SK-N-SH (cell line): ENCODE measurements around the gene CTDSPL2. TPM values are rescaled to one million over a fixed set of nuclear protein-coding genes. Genes with fewer than 3 reads are reported as not detected.

Source experiments
- CTCF ChIA-PET: fragments of 300-600, 350-600 bp; formaldehyde crosslinking; extraction: SDS; loops from one replicate; lab custom pipeline; 2021; lab: Yijun Ruan, JAX
- POLR2A ChIA-PET: fragments of 350-600 bp; sonication (Branson Sonifier 250); formaldehyde crosslinking; extraction: SDS; loops from one replicate; lab custom pipeline; 2020; ENCODE audit warnings: antibody characterized with exemption, inconsistent platforms; lab: Yijun Ruan, JAX
- DNase-seq: peaks from one replicate; pipeline ENCODE4 v3.0.0; 2012
- H2AFZ ChIP-seq: fragments of 200-600 bp; sonication (generic); 2 replicates; pipeline ENCODE4 v1.8.1; 2016; ENCODE audit warnings: antibody characterized with exemption, mild to moderate bottlenecking, low read depth
- H3F3A ChIP-seq: fragments of 200-600 bp; sonication (generic); replicated peaks from 2 replicates; pipeline ENCODE3; 2016; ENCODE audit warnings: antibody characterized with exemption, mild to moderate bottlenecking; ENCODE audit not compliant: insufficient read depth
- H3K27ac ChIP-seq, 2 experiments: fragments of 200-500 bp in 1 of 2; fragments of 200-600 bp in 1 of 2; sonication (Bioruptor generic) in 1 of 2; sonication (generic), shearing (Covaris generic) in 1 of 2; 2 replicates each; pipeline versions ENCODE4 v1.5.1 to v1.6.1; 2014 to 2016; ENCODE audit warnings: low read depth in 2 of 2, inconsistent platforms in 1 of 2, low read length in 1 of 2, mild to moderate bottlenecking in 1 of 2, mixed read lengths in 1 of 2
- H3K27me3 ChIP-seq: fragments of 200-600 bp; sonication (generic), shearing (Covaris generic); 2 replicates; pipeline ENCODE4 v1.6.1; 2016; ENCODE audit warnings: mixed run types; ENCODE audit not compliant: insufficient read depth
- H3K36me3 ChIP-seq, 2 experiments: fragments of 200-500 bp in 1 of 2; fragments of 200-600 bp in 1 of 2; sonication (Bioruptor generic) in 1 of 2; sonication (generic) in 1 of 2; replicated peaks in 1 of 2; 2 replicates each; pipeline versions ENCODE3 to v1.5.1; 2014 to 2016; ENCODE audit warnings: low read length in 1 of 2, mild to moderate bottlenecking in 1 of 2; ENCODE audit not compliant: insufficient read depth in 2 of 2, control insufficient read depth in 1 of 2
- H3K4me1 ChIP-seq, 2 experiments: fragments of 200-500 bp in 1 of 2; fragments of 200-600 bp in 1 of 2; sonication (Bioruptor generic) in 1 of 2; sonication (generic), shearing (Covaris generic) in 1 of 2; 2 replicates each; pipeline versions ENCODE4 v1.5.1 to v1.6.1; 2014 to 2016; ENCODE audit warnings: low read depth in 1 of 2, low read length in 1 of 2, mixed run types in 1 of 2; ENCODE audit not compliant: insufficient read depth in 2 of 2, control insufficient read depth in 1 of 2
- H3K4me2 ChIP-seq: fragments of 200-600 bp; sonication (generic), shearing (Covaris generic); 2 replicates; pipeline ENCODE4 v1.6.1; 2017; ENCODE audit warnings: mixed run types
- H3K4me3 ChIP-seq, 2 experiments: fragments of 200-500 bp in 1 of 2; fragments of 200-600 bp in 1 of 2; sonication (Bioruptor generic) in 1 of 2; sonication (generic), shearing (Covaris generic) in 1 of 2; 2 replicates each; pipeline versions ENCODE4 v1.5.1 to v1.8.1; 2014 to 2016; ENCODE audit warnings: low read depth in 2 of 2, inconsistent platforms in 1 of 2, low read length in 1 of 2, mild to moderate bottlenecking in 1 of 2, mixed read lengths in 1 of 2, moderate library complexity in 1 of 2
- H3K79me2 ChIP-seq: fragments of 200-600 bp; sonication (generic); 2 replicates; pipeline ENCODE4 v1.8.1; 2017; ENCODE audit warnings: mild to moderate bottlenecking; ENCODE audit not compliant: insufficient read depth
- H3K9ac ChIP-seq: fragments of 200-600 bp; sonication (generic); 2 replicates; pipeline ENCODE4 v1.6.1; 2017; ENCODE audit warnings: mixed run types
- H3K9me2 ChIP-seq: fragments of 200-600 bp; sonication (generic); 2 replicates; pipeline ENCODE4 v1.6.1; 2017; ENCODE audit warnings: mixed run types
- H3K9me3 ChIP-seq: fragments of 200-600 bp; sonication (generic); 2 replicates; pipeline ENCODE4 v1.6.1; 2017; ENCODE audit warnings: mixed run types, mild to moderate bottlenecking, moderate library complexity
- H4K20me1 ChIP-seq: fragments of 200-600 bp; sonication (generic); 2 replicates; pipeline ENCODE4 v1.6.1; 2017; ENCODE audit warnings: mild to moderate bottlenecking, mixed run types; ENCODE audit not compliant: insufficient read depth
- CHD2 ChIP-seq: fragments of 150-350 bp; IDR thresholded peaks from 2 replicates; pipeline ENCODE4 v1.6.1; 2018; ENCODE audit warnings: low read length; ENCODE audit not compliant: partially characterized antibody
- ELF1 ChIP-seq: IDR thresholded peaks from 2 replicates; pipeline ENCODE4 v1.4.0; 2012
- EP300 ChIP-seq, 2 experiments: IDR thresholded peaks; 2 replicates each; pipeline versions ENCODE4 v1.4.0 to v1.6.1; 2012; ENCODE audit warnings: borderline replicate concordance in 1 of 2, low read depth in 1 of 2, low read length in 1 of 2
- EZH2phosphoT487 ChIP-seq: fragments of 200-600 bp; sonication (generic); IDR thresholded peaks from 2 replicates; pipeline ENCODE4 v1.6.1; 2017; ENCODE audit warnings: low read depth, mixed run types, mild to moderate bottlenecking, antibody characterized with exemption, moderate library complexity, borderline replicate concordance
- FOSL2 ChIP-seq: IDR thresholded peaks from 2 replicates; pipeline ENCODE4 v1.4.0; 2012; ENCODE audit warnings: low read depth, mild to moderate bottlenecking, moderate library complexity, borderline replicate concordance
- FOXJ3 ChIP-seq: sonication (generic); formaldehyde crosslinking; IDR thresholded peaks from 2 replicates; pipeline ENCODE4 v1.5.1; 2020; ENCODE audit warnings: mild to moderate bottlenecking, missing genetic modification reagents
- FOXM1 ChIP-seq: IDR thresholded peaks from 2 replicates; pipeline ENCODE4 v1.4.0; 2012; ENCODE audit warnings: low read depth, mild to moderate bottlenecking
- GATA2 ChIP-seq: sonication (generic); formaldehyde crosslinking; IDR thresholded peaks from 2 replicates; pipeline ENCODE4 v1.5.0; 2020; ENCODE audit warnings: mild to moderate bottlenecking, missing genetic modification reagents
- JUND ChIP-seq: IDR thresholded peaks from 2 replicates; pipeline ENCODE4 v1.4.0; 2012
- MEF2A ChIP-seq: IDR thresholded peaks from 2 replicates; pipeline ENCODE4 v1.4.0; 2012; ENCODE audit warnings: low read depth, borderline replicate concordance
- NFIC ChIP-seq: IDR thresholded peaks from 2 replicates; pipeline ENCODE4 v1.4.0; 2012; ENCODE audit warnings: borderline replicate concordance
- POLR2AphosphoS5 ChIP-seq: IDR thresholded peaks from 2 replicates; pipeline ENCODE4 v1.6.1; 2012; ENCODE audit warnings: low read depth, low read length
- RAD21 ChIP-seq: IDR thresholded peaks from 2 replicates; pipeline ENCODE4 v1.6.1; 2012; ENCODE audit warnings: mild to moderate bottlenecking, low read length
- RFX5 ChIP-seq: IDR thresholded peaks from 2 replicates; pipeline ENCODE4 v1.6.1; 2012; ENCODE audit warnings: mild to moderate bottlenecking, improper control_type of control experiment, low read length
- RXRA ChIP-seq: IDR thresholded peaks from 2 replicates; pipeline ENCODE4 v1.4.0; 2012; ENCODE audit warnings: low read depth, mild to moderate bottlenecking, borderline replicate concordance
- SMC3 ChIP-seq: IDR thresholded peaks from 2 replicates; pipeline ENCODE4 v1.6.1; 2012; ENCODE audit warnings: low read depth, low read length, improper control_type of control experiment
- TCF12 ChIP-seq: IDR thresholded peaks from 2 replicates; pipeline ENCODE4 v1.4.0; 2012
- TEAD4 ChIP-seq: IDR thresholded peaks from 2 replicates; pipeline ENCODE4 v1.4.0; 2012; ENCODE audit warnings: mild to moderate bottlenecking, borderline replicate concordance; ENCODE audit not compliant: insufficient read depth
- YY1 ChIP-seq: IDR thresholded peaks from 2 replicates; pipeline ENCODE4 v1.4.0; 2012; ENCODE audit warnings: low read depth, mild to moderate bottlenecking
- WGBS: methylation state at CpG from one replicate; pipeline ENCODE4 v1.1.6; 2017; ENCODE audit warnings: low lambda C conversion rate; 5-methylcytosine and 5-hydroxymethylcytosine counted together
- polyA plus RNA-seq, 3 experiments: library from polyadenylated mRNA; depleted of rRNA; stranded (reverse); fragments of >200 nt; gene quantifications; 2 replicates each; pipeline ENCODE4 v1.2.3, GENCODE V29; 2012
- TF ChIP-seq, protein P1 (sequence below): fragments of 200-600 bp; sonication (generic); IDR thresholded peaks from 2 replicates; pipeline ENCODE4 v1.6.1; 2017; ENCODE audit warnings: antibody characterized with exemption, mild to moderate bottlenecking, moderate library complexity
- TF ChIP-seq, protein P2 (sequence below): IDR thresholded peaks from 2 replicates; pipeline ENCODE4; 2012
- TF ChIP-seq, protein P3 (sequence below): IDR thresholded peaks from 2 replicates; pipeline ENCODE4 v1.4.0; 2012; ENCODE audit warnings: low read depth, borderline replicate concordance
- TF ChIP-seq, protein P4 (sequence below): IDR thresholded peaks from 2 replicates; pipeline ENCODE4 v1.4.0; 2012; ENCODE audit warnings: low read depth

Gene CTDSPL2
- polyA plus RNA-seq, 1 of the 3 experiments (the other 2 are of a cell fraction), result 9.0 TPM

DNA sequence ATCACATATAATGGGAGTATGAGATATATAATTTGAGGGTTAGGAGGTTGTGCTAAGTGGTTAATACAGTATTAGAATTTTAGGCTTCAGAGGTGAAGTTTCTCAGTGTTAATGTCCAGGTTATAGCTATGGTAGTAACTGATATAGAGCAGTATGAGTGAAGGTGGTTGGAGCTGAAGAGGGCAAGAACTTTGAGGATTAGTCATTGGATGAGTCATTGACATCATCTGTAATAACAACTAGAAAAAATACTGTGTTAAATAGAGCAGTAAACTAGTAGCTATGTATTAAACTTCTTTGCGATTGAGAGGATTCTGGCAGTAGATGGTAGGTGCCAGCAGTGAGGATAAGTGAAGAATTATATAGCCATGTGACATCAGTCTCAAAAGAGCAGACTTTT, 62.0 kb downstream of the CTDSPL2 start:
- CTCF ChIA-PET, result interaction anchor here (3.1 kb wide), 1 partner anchor 12 kb away, joined by 15 read pairs; no protein-coding TSS in a partner anchor
- H3K4me3 ChIP-seq, result no peak overlapping the region
- H3F3A ChIP-seq, result peaks cover 18% of the 10 kb centered on the region
- H3K27me3 ChIP-seq, result no peaks in the 10 kb centered on the region
- H3K27ac ChIP-seq, result peak overlapping the region in 1 of 2 experiments; percentile 78; a peak in 2 of 4 replicates
- POLR2A ChIA-PET, result interaction anchor here (1.3 kb wide), 1 partner anchor 62 kb away, joined by 4 read pairs; the partner anchor contains the start of gene CTDSPL2
- H3K4me2 ChIP-seq, result peak overlapping the region; percentile 20; the same call in 1 of the 2 replicates
- H2AFZ ChIP-seq, result no peak overlapping the region
- H3K79me2 ChIP-seq, result peaks cover 62% of the 10 kb centered on the region
- no peak for TF ChIP-seq MEF2A
- TF ChIP-seq, protein P1, sequence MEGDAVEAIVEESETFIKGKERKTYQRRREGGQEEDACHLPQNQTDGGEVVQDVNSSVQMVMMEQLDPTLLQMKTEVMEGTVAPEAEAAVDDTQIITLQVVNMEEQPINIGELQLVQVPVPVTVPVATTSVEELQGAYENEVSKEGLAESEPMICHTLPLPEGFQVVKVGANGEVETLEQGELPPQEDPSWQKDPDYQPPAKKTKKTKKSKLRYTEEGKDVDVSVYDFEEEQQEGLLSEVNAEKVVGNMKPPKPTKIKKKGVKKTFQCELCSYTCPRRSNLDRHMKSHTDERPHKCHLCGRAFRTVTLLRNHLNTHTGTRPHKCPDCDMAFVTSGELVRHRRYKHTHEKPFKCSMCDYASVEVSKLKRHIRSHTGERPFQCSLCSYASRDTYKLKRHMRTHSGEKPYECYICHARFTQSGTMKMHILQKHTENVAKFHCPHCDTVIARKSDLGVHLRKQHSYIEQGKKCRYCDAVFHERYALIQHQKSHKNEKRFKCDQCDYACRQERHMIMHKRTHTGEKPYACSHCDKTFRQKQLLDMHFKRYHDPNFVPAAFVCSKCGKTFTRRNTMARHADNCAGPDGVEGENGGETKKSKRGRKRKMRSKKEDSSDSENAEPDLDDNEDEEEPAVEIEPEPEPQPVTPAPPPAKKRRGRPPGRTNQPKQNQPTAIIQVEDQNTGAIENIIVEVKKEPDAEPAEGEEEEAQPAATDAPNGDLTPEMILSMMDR, result no peak
- no peak for TF ChIP-seq EZH2phosphoT487
- TF ChIP-seq, protein P2, sequence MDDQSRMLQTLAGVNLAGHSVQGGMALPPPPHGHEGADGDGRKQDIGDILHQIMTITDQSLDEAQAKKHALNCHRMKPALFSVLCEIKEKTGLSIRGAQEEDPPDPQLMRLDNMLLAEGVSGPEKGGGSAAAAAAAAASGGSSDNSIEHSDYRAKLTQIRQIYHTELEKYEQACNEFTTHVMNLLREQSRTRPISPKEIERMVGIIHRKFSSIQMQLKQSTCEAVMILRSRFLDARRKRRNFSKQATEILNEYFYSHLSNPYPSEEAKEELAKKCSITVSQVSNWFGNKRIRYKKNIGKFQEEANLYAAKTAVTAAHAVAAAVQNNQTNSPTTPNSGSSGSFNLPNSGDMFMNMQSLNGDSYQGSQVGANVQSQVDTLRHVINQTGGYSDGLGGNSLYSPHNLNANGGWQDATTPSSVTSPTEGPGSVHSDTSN, result peak; percentile 74
- no peak for TF ChIP-seq NFIC
- no peak for TF ChIP-seq FOXJ3
- TF ChIP-seq, protein P3, sequence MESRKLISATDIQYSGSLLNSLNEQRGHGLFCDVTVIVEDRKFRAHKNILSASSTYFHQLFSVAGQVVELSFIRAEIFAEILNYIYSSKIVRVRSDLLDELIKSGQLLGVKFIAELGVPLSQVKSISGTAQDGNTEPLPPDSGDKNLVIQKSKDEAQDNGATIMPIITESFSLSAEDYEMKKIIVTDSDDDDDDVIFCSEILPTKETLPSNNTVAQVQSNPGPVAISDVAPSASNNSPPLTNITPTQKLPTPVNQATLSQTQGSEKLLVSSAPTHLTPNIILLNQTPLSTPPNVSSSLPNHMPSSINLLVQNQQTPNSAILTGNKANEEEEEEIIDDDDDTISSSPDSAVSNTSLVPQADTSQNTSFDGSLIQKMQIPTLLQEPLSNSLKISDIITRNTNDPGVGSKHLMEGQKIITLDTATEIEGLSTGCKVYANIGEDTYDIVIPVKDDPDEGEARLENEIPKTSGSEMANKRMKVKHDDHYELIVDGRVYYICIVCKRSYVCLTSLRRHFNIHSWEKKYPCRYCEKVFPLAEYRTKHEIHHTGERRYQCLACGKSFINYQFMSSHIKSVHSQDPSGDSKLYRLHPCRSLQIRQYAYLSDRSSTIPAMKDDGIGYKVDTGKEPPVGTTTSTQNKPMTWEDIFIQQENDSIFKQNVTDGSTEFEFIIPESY, result no peak
- 0 out of 2 replicates have a peak, but pooled peaks have one; percentile 19 for TF ChIP-seq TEAD4
- no peak for TF ChIP-seq FOXM1
- peak; percentile 96 for TF ChIP-seq JUND
- TF ChIP-seq RFX5, result no peak
- no peak for TF ChIP-seq SMC3
- no peak for TF ChIP-seq RAD21
- TF ChIP-seq ELF1, result no peak
- peak in 1 of 2 experiments; percentile 41; a peak in 1 of 4 replicates for TF ChIP-seq EP300 (IDR thresholded peaks at IDR 0.05; ENCODE audit: borderline replicate concordance in 1 of 2, low read depth in 1 of 2, low read length in 1 of 2)
- no peak for TF ChIP-seq POLR2AphosphoS5
- TF ChIP-seq YY1, result no peak
- TF ChIP-seq, protein P4, sequence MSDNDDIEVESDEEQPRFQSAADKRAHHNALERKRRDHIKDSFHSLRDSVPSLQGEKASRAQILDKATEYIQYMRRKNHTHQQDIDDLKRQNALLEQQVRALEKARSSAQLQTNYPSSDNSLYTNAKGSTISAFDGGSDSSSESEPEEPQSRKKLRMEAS, result no peak
- no peak for TF ChIP-seq CHD2
- TF ChIP-seq RXRA, result peak; percentile 64; the same call in 1 of the 2 replicates
- peak; percentile 98 for TF ChIP-seq FOSL2
- TF ChIP-seq TCF12, result peak; percentile 75
- TF ChIP-seq GATA2 (CRISPR knock-in tag), result no peak
- 48% methylated on average over 1 of the region's 1 CpG for WGBS
- H3K9me2 ChIP-seq, result no peaks in the 10 kb centered on the region
- H3K9ac ChIP-seq, result no peak overlapping the region
- peaks cover 4 to 38% of the 10 kb centered on the region in 2 experiments for H3K36me3 ChIP-seq
- no peak for DNase-seq
- H4K20me1 ChIP-seq, result peaks cover 19% of the 10 kb centered on the region; the same call in 1 of the 2 replicates
- H3K9me3 ChIP-seq, result no peaks in the 10 kb centered on the region
- peaks cover 0 to 16% of the 10 kb centered on the region in 2 experiments; a peak in 2 of 4 replicates for H3K4me1 ChIP-seq
